ENCODE measurements around the gene NDFIP1. TPM values are rescaled to one million over a fixed set of nuclear protein-coding genes. Genes with fewer than 3 reads are reported as not detected.

The NDFIP1 gene
- total and polyA plus RNA-seq, 2 of the 4 experiments (the other 2 are of a cell fraction), result 7.7 to 15.4 TPM

DNA sequence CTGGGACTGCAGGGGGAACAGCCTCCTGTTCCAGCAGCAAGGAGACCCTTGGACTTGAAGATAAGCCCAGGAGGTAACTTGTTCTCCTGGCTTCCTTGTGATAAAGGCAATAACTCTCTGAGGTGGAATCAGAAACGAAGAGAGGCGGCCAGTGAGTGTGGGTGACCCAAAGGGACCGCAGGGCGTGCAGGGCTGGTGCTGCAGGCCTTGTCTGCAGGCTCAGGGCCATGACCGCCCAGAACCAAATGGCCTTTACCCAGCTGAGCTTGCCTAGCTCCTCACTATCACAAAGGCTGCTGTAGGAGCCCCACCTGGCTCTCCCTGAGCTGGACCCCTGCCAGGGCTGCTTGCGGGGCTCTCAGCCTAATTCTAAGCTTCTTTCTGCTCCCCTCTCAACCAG is 72.5 kb downstream of the NDFIP1 start:
- Histone ChIP-seq H3K36me3 (ENCODE audit: control insufficient read depth, insufficient read depth, low read length) (no peaks in the 10 kb centered on the region), H3K9me1 (ENCODE audit: insufficient read depth, low read length) (no peaks in the 10 kb centered on the region), H2AK5ac (ENCODE audit: low read depth, low read length) (no peak overlapping the region), H3K4ac (ENCODE audit: low read depth, low read length) (no peak overlapping the region), H2AK9ac (replicated peaks; ENCODE audit: low read depth, low read length, poor library complexity) (no peak overlapping the region), H3K4me3 (ENCODE audit: insufficient read depth, low read depth, low read length) (no peak overlapping the region), H3K18ac (ENCODE audit: low read depth, low read length) (no peak overlapping the region), H3K56ac (ENCODE audit: extremely low read depth, insufficient read depth, low read length) (no peak overlapping the region), H3K4me1 (ENCODE audit: control insufficient read depth, insufficient read depth, low read length) (no peaks in the 10 kb centered on the region), H3K9me3 (ENCODE audit: control insufficient read depth, insufficient read depth, low read length) (no peaks in the 10 kb centered on the region), H3K14ac (replicated peaks; ENCODE audit: low read depth, low read length) (no peak overlapping the region), H3K9ac (ENCODE audit: low read depth, low read length) (no peak overlapping the region), H3K4me2 (ENCODE audit: low read depth, low read length) (no peak overlapping the region), H3K27ac (ENCODE audit: insufficient read depth, low read length) (no peak overlapping the region), H2BK5ac (ENCODE audit: low read depth, low read length, poor library complexity, severe bottlenecking) (no peak overlapping the region), H2AFZ (replicated peaks; ENCODE audit: low read length, poor library complexity) (no peak overlapping the region), H4K20me1 (ENCODE audit: insufficient read depth, low read length) (no peaks in the 10 kb centered on the region), H2BK20ac (ENCODE audit: low read depth, low read length) (no peak overlapping the region), H4K8ac (ENCODE audit: low read depth in 2 of 2, low read length in 2 of 2) (no peak overlapping the region), H2BK15ac (ENCODE audit: low read depth, low read length) (no peak overlapping the region), H3K79me1 (ENCODE audit: low read depth in 1 of 2, low read length in 2 of 2) (no peaks in the 10 kb centered on the region), H3K23ac (ENCODE audit: low read depth, low read length) (no peak overlapping the region), H2BK120ac (ENCODE audit: low read depth, low read length) (no peak overlapping the region), H4K5ac (ENCODE audit: low read depth, low read length) (no peak overlapping the region), H3K27me3 (ENCODE audit: control insufficient read depth, insufficient read depth, low read length) (no peaks in the 10 kb centered on the region; the same call in 1 of the 2 replicates), H4K91ac (ENCODE audit: insufficient read depth, low read depth, low read length) (no peak overlapping the region)
- DNase-seq (no peak), ATAC-seq (ENCODE audit: low read depth) (no peak)
- CTCF ChIA-PET, result no interaction called here
- TF ChIP-seq CEBPB (IDR thresholded peaks at IDR 0.05; ENCODE audit: low read depth, low read length) (no peak), BHLHE40 (IDR thresholded peaks at IDR 0.05; ENCODE audit: low read depth, low read length) (no peak), RCOR1 (IDR thresholded peaks at IDR 0.05; ENCODE audit: insufficient replicate concordance, low read length) (no peak)
- TF ChIP-seq, protein P1, sequence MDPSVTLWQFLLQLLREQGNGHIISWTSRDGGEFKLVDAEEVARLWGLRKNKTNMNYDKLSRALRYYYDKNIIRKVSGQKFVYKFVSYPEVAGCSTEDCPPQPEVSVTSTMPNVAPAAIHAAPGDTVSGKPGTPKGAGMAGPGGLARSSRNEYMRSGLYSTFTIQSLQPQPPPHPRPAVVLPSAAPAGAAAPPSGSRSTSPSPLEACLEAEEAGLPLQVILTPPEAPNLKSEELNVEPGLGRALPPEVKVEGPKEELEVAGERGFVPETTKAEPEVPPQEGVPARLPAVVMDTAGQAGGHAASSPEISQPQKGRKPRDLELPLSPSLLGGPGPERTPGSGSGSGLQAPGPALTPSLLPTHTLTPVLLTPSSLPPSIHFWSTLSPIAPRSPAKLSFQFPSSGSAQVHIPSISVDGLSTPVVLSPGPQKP (IDR thresholded peaks at IDR 0.05; ENCODE audit: borderline replicate concordance, low read depth, low read length), result no peak
- dilution Hi-C loops (cut with HindIII; ENCODE audit: low sequenced_read_pairs, unreplicated experiment) (no loop called here), intact Hi-C loops (cut with micrococcal nuclease) (no loop called here), in situ Hi-C loops (cut with MboI; ENCODE audit: low sequenced_read_pairs) (no loop called here)
- no TSS peak for BruUV-seq (replicated peaks)
- 89% methylated on average over 4 of the region's 6 CpGs; no CpG with 5 or more reads in 1 of the 2 experiments for WGBS, 2 experiments (ENCODE audit: extremely low coverage in 2 of 2, insufficient read length in 1 of 2)
- POLR2A ChIA-PET (ENCODE audit: unreplicated experiment), result no interaction called here
